Muscle of leg (tissue), 11 donors: ENCODE results near the gene ABCA1. TPM values are rescaled to one million over a fixed set of nuclear protein-coding genes. Genes with fewer than 3 reads are reported as not detected.

Source experiments
- DNase-seq: peaks from one replicate; pipeline ENCODE4 v3.0.0; 2013
- H3K27ac ChIP-seq: one replicate; pipeline ENCODE4 v1.5.1; 2013; ENCODE audit warnings: mild to moderate bottlenecking, low read length, control low read depth
- H3K27me3 ChIP-seq: one replicate; pipeline ENCODE4 v1.6.1; 2013; ENCODE audit warnings: low read length; ENCODE audit not compliant: control insufficient read depth, insufficient read depth
- H3K36me3 ChIP-seq: one replicate; pipeline ENCODE4 v1.6.1; 2013; ENCODE audit warnings: low read length; ENCODE audit not compliant: control insufficient read depth, insufficient read depth
- H3K4me1 ChIP-seq: one replicate; pipeline ENCODE4 v1.6.1; 2013; ENCODE audit warnings: low read length; ENCODE audit not compliant: control insufficient read depth, insufficient read depth
- H3K4me3 ChIP-seq: one replicate; pipeline ENCODE4 v1.5.1; 2013; ENCODE audit warnings: low read length, control low read depth
- H3K9me3 ChIP-seq: replicated peaks from 2 replicates; pipeline ENCODE4 v1.6.1; 2013; ENCODE audit warnings: low read depth, low read length; ENCODE audit not compliant: control insufficient read depth
- WGBS: methylation state at CpG from one replicate; pipeline ENCODE4 v1.1.5; 2013; ENCODE audit warnings: missing lambda C conversion rate; ENCODE audit not compliant: insufficient coverage; 5-methylcytosine and 5-hydroxymethylcytosine counted together
- polyA plus RNA-seq, 8 donors: library from polyadenylated mRNA; unstranded; fragments of 120-200 nt; gene quantifications; one replicate each; pipeline versions ENCODE4 v1.2.1 to v1.2.3, GENCODE V29; 2013; ENCODE audit warnings: inconsistent platforms in 1 of 8, low replicate concordance in 1 of 8; ENCODE audit not compliant: insufficient read length in 8 of 8, insufficient read depth in 1 of 8
- total RNA-seq: library from RNA; stranded (reverse); fragments of 120-200 nt; gene quantifications from one replicate; pipeline ENCODE4 v1.2.4, GENCODE V29; 2013

Gene ABCA1
- total and polyA plus RNA-seq, 9 donors, result 3.4 to 12.1 (median 5.2) TPM

- Histone ChIP-seq H3K9me3 (no peaks in the 10 kb centered on the region), H3K36me3 (no peaks in the 10 kb centered on the region), H3K4me3 (no peak overlapping the region), H3K27ac (no peak overlapping the region), H3K4me1 (no peaks in the 10 kb centered on the region), H3K27me3 (no peaks in the 10 kb centered on the region)
- DNase-seq, result no peak
- WGBS, result 83% methylated on average over 6 of the region's 6 CpGs
Measured at GRCh38 chr9:104895572-104895971, 32.4 kb downstream of the ABCA1 start.

- Histone ChIP-seq H3K27ac (no peak overlapping the region), H3K36me3 (no peaks in the 10 kb centered on the region), H3K27me3 (no peaks in the 10 kb centered on the region), H3K9me3 (no peaks in the 10 kb centered on the region), H3K4me3 (no peak overlapping the region), H3K4me1 (no peaks in the 10 kb centered on the region)
- DNase-seq, result no peak
- WGBS, result no CpG with 5 or more reads among the region's 1 CpG
Measured at GRCh38 chr9:104892701-104893100, 35.3 kb downstream of the ABCA1 start.

DNA sequence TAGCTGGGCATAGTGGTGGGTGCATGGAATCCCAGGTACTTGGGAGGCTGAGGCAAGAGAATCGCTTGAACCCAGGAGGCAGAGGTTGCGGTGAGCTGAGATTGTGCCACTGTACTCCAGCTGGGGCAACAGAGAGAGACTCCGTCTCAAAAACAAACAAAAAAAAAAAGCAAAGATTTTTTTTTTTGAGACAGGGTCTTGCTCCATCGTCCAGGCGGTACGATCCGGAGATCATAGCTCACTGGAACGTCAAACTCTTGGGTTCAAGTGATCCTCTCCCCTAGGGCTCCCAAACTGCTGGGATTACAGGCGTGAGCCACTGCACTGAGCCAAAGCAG, 37.6 kb downstream of the ABCA1 start:
- H3K27ac ChIP-seq, result no peak overlapping the region
- no peak overlapping the region for H3K4me3 ChIP-seq
- H3K4me1 ChIP-seq, result no peaks in the 10 kb centered on the region
- H3K9me3 ChIP-seq, result no peaks in the 10 kb centered on the region
- 79% methylated on average over 7 of the region's 9 CpGs for WGBS
- no peak for DNase-seq
- no peaks in the 10 kb centered on the region for H3K36me3 ChIP-seq
- no peaks in the 10 kb centered on the region for H3K27me3 ChIP-seq

DNA sequence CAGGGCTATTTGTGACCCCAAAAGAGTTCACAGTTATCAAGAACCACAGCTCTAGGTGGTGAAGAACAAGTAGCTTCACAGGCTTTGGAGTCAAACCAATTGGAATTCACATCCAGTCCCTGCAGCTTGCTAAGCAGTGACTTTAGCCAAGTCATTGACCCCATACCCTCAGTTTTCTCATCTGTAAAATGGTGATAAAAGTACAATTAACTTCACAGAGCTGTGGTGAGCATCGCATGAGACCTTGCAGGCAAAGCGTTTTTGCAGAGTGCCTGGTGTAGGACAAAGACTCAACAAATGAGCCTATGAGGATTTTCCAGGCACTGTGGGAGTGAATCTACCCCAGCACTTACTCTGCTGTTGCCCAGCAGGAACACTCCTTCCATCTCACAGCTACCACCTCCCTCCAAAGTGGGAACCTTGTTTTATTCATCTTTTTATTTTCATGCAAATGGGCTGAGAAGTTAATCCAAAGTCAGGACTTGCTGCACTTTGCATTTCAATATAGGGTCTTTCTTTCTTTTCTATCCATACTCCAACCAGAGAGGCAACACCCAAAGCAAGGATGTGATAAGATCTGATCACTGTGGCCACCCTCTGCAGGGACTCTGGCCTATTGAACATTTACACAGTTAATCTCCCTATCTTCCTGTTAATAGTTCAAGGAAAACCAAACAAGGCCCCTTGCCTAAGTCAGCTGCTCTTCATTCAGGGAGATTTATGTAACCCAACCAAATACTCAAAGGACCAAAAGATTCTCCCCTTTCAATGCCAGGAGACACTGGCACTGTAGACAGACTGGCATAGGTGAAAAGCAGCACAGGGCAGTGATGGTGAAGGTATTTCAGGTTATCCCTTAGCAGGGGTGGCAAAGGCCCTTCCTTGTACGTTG, 41.9 kb downstream of the ABCA1 start:
- Histone ChIP-seq H3K4me1 (peaks cover 3% of the 10 kb centered on the region), H3K27me3 (no peaks in the 10 kb centered on the region), H3K9me3 (no peaks in the 10 kb centered on the region), H3K36me3 (no peaks in the 10 kb centered on the region), H3K27ac (no peak overlapping the region), H3K4me3 (no peak overlapping the region)
- no peak for DNase-seq
- WGBS, result 58% methylated on average over 2 of the region's 3 CpGs

DNA sequence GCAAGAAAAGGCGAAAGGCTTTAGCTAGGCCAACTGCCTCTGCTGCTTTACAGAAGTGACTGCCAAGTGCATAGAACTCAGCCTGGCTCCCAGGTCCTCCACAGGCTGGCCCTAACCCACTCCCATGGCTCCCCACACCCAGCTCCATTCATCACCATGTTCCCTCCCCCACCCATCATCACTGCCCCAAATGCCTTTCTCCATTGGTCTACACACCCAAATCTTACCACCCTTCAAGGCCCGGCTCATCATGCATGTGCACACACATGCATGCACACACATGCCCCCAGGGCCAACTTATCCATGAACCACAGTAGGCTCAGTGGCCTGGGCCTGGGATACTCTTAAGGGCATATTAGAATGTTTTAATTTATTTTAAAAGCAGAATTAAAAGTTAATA, 44.8 kb downstream of the ABCA1 start:
- H3K4me1 ChIP-seq, result peaks cover 3% of the 10 kb centered on the region
- no peak for DNase-seq
- no peaks in the 10 kb centered on the region for H3K9me3 ChIP-seq
- no peaks in the 10 kb centered on the region for H3K36me3 ChIP-seq
- WGBS, result 100% methylated on average over 1 of the region's 2 CpGs
- H3K27ac ChIP-seq, result no peak overlapping the region
- H3K27me3 ChIP-seq, result no peaks in the 10 kb centered on the region
- H3K4me3 ChIP-seq, result no peak overlapping the region

DNA sequence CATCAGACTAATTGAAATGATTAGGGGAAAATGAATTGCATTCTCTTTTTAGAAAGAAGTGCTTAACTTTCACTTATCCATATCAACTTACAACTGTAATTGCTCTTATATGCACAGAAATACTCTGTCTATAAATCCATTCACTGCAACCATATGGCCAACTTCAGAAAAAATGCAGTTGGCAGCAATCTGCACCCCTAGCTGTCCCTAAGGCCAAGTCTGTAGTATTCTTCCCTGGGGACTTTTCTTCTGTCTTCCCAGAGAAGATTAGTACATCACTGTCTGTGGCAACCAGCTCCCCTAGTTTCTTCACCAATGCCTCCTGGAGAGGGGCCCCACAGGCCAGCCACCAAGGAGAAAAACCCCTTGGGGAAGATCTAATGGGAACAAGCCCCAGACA, 45.4 kb downstream of the ABCA1 start:
- Histone ChIP-seq H3K36me3 (no peaks in the 10 kb centered on the region), H3K27ac (no peak overlapping the region), H3K4me3 (no peak overlapping the region), H3K9me3 (no peaks in the 10 kb centered on the region), H3K4me1 (peaks cover 3% of the 10 kb centered on the region), H3K27me3 (no peaks in the 10 kb centered on the region)
- DNase-seq, result no peak

DNA sequence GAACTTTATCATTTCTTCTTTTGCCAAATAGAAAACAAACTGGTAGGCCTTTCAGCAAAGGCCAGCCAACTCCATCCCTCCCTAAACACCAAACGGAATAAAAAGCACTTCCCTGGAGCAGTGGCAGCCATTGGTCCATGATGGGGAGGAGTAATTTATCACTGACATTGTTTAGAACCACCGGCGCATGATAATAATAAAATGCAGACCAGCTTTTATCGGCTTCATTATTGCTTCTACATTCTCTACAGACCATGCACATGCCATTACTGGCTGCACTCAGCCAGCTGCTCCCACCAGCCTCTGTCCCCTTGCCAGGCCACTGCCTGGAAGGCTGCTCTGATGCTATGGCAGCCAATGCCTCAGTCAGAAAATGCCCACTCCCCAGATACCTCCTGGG, 45.9 kb downstream of the ABCA1 start:
- Histone ChIP-seq H3K27me3 (no peaks in the 10 kb centered on the region), H3K9me3 (no peaks in the 10 kb centered on the region), H3K27ac (no peak overlapping the region), H3K4me1 (peaks cover 3% of the 10 kb centered on the region), H3K4me3 (no peak overlapping the region), H3K36me3 (no peaks in the 10 kb centered on the region)
- WGBS, result 29% methylated on average over 3 of the region's 4 CpGs
- DNase-seq, result no peak

- H3K27me3 ChIP-seq, result no peaks in the 10 kb centered on the region
- H3K27ac ChIP-seq, result peak overlapping the region; percentile 49
- H3K36me3 ChIP-seq, result no peaks in the 10 kb centered on the region
Measured at GRCh38 chr9:104879555-104880309, 48.2 kb downstream of the ABCA1 start.

DNA sequence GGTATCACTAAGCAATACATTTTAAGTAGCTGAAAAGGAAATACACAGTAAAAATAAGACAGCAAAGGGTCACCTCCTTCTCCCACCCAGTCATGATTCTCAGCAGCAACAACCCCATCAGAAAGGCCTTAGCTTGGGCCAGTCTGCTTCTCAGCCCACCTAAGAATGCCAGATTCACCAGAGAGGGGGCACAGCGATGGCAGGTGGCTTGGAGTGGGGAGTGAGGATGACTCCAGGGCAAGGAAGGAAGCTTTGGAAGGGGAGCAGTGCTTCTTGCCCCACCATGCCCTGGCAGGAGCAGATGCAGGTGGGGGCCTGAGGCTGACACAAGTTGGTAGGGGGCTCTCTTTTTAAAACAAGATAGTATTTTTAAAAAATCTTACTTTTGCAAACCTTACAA, 51.4 kb downstream of the ABCA1 start:
- Histone ChIP-seq H3K27ac (no peak overlapping the region), H3K9me3 (no peaks in the 10 kb centered on the region), H3K36me3 (no peaks in the 10 kb centered on the region), H3K4me1 (peaks cover 5% of the 10 kb centered on the region), H3K27me3 (no peaks in the 10 kb centered on the region), H3K4me3 (no peak overlapping the region)
- no CpG with 5 or more reads among the region's 1 CpG for WGBS
- no peak for DNase-seq

More at GRCh38 chr9:104879555-104880309, 48.2 kb downstream of the ABCA1 start:
- H3K4me3 ChIP-seq, result no peak overlapping the region
- no peaks in the 10 kb centered on the region for H3K9me3 ChIP-seq
- no CpG with 5 or more reads among the region's 5 CpGs for WGBS
- H3K4me1 ChIP-seq, result peaks cover 3% of the 10 kb centered on the region
- peak; percentile 68 for DNase-seq

DNA sequence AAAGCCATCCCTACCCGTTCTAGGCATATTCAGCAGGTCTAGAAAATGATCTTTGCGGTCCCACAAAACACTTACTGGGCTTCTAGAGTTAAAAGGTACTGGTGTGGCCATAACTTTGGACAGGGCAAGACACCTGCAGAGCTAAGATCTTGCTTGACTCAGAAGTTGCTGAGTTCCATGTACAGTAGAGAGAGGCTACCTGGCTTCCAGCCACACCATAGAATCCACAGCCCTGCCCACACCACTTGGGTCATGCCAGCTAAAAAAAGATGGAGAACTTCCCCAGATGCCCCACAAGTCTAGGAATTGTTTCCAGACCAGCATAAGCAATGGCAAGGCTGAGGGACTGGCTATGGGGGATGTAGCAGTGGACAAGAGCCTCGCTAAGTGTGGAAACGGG, 52.1 kb downstream of the ABCA1 start:
- H3K4me3 ChIP-seq, result no peak overlapping the region
- H3K36me3 ChIP-seq, result no peaks in the 10 kb centered on the region
- 91% methylated on average over 4 of the region's 4 CpGs for WGBS
- H3K27me3 ChIP-seq, result no peaks in the 10 kb centered on the region
- DNase-seq, result no peak
- H3K9me3 ChIP-seq, result no peaks in the 10 kb centered on the region
- H3K4me1 ChIP-seq, result peaks cover 5% of the 10 kb centered on the region
- H3K27ac ChIP-seq, result no peak overlapping the region
